ENCODE measurements around the gene CD24.

Gene CD24

DNA sequence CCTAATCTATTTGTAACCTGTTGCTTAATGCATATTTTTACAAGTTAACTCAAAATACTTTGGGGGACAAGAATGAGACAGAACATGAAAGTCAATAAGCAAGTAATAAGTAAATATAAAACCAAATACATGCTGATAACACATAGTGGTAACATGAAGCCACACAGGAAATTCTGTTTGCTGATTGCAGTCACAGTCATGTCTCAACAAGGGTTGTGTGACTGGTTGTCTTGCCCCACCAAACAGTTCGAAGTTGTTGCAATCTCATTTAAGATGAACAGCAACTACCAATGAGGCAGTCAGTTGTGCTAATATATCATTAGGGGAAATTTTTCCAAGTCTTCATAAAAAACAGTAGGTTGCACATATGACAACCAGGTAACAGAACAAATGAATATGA lies 14.5 kb downstream of the CD24 start:
- no peak overlapping the region for H3K27ac Mint-ChIP-seq
- no peaks in the 10 kb centered on the region for H3K4me1 Mint-ChIP-seq (ENCODE audit: low read depth)
- no peaks in the 10 kb centered on the region for H3K36me3 Mint-ChIP-seq (ENCODE audit: low read depth)
- peaks cover 9% of the 10 kb centered on the region for H3K27me3 Mint-ChIP-seq (ENCODE audit: low read depth)
- no peaks in the 10 kb centered on the region for H3K9me3 Mint-ChIP-seq
- no peak overlapping the region for H3K4me3 Mint-ChIP-seq

GRCh38 chr6:106939848-106940247 lies 34.7 kb downstream of the CD24 start:
- H3K4me1 Mint-ChIP-seq (ENCODE audit: low read depth), result no peaks in the 10 kb centered on the region
- no peak overlapping the region for H3K27ac Mint-ChIP-seq
- H3K36me3 Mint-ChIP-seq (ENCODE audit: low read depth), result no peaks in the 10 kb centered on the region
- H3K9me3 Mint-ChIP-seq, result no peaks in the 10 kb centered on the region
- H3K4me3 Mint-ChIP-seq, result no peak overlapping the region
- peaks cover 24% of the 10 kb centered on the region for H3K27me3 Mint-ChIP-seq (ENCODE audit: low read depth)

DNA sequence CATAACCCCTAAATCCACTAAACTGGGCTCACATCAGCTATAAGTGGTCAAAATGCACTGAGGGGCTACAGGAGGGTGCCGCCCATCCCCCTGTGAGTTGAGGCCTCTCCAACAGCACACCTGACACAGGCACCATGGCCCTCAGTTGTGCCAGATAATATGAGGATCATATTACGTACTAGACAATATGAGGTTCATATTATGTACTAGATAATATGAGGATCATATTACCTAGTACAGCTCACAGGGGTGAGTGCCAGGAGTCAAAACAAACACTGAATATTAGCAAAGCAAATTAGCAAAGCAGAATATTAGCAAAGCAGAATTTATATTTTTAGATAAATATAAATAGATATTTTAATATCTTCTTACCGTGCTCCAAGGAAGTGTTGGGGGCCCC lies 35.3 kb downstream of the CD24 start:
- Mint-ChIP-seq H3K27me3 (ENCODE audit: low read depth) (peaks cover 24% of the 10 kb centered on the region), H3K4me1 (ENCODE audit: low read depth) (no peaks in the 10 kb centered on the region), H3K4me3 (no peak overlapping the region), H3K9me3 (no peaks in the 10 kb centered on the region), H3K27ac (no peak overlapping the region), H3K36me3 (ENCODE audit: low read depth) (no peaks in the 10 kb centered on the region)

- Mint-ChIP-seq H3K9me3 (no peaks in the 10 kb centered on the region), H3K27me3 (ENCODE audit: low read depth) (peaks cover 17% of the 10 kb centered on the region), H3K4me3 (no peak overlapping the region), H3K4me1 (ENCODE audit: low read depth) (no peaks in the 10 kb centered on the region), H3K27ac (no peak overlapping the region), H3K36me3 (ENCODE audit: low read depth) (no peaks in the 10 kb centered on the region)
Measured at GRCh38 chr6:106927531-106928398, 46.8 kb downstream of the CD24 start.

DNA sequence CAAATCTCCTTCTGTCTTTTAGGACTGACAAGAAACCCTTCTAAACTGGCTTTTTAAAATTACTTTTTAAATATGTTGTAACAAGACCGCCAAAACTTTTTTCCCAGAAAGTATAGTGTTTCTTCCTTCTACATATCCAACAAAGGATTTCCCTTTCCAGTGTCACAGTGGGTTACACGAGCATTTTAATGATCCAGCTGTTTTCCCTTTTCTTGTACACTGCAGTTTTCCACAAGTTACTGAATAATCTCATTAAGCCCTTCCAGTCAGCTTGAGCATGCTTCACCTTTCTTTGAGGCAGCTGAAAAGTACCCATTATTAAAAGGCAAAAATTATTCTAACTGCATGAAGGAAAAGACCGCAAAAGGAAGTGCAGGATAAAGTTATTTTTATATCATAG lies 48.6 kb downstream of the CD24 start:
- no peak overlapping the region for H3K27ac Mint-ChIP-seq
- H3K4me3 Mint-ChIP-seq, result no peak overlapping the region
- H3K27me3 Mint-ChIP-seq (ENCODE audit: low read depth), result peaks cover 17% of the 10 kb centered on the region
- H3K36me3 Mint-ChIP-seq (ENCODE audit: low read depth), result no peaks in the 10 kb centered on the region
- no peaks in the 10 kb centered on the region for H3K9me3 Mint-ChIP-seq
- no peaks in the 10 kb centered on the region for H3K4me1 Mint-ChIP-seq (ENCODE audit: low read depth)

DNA sequence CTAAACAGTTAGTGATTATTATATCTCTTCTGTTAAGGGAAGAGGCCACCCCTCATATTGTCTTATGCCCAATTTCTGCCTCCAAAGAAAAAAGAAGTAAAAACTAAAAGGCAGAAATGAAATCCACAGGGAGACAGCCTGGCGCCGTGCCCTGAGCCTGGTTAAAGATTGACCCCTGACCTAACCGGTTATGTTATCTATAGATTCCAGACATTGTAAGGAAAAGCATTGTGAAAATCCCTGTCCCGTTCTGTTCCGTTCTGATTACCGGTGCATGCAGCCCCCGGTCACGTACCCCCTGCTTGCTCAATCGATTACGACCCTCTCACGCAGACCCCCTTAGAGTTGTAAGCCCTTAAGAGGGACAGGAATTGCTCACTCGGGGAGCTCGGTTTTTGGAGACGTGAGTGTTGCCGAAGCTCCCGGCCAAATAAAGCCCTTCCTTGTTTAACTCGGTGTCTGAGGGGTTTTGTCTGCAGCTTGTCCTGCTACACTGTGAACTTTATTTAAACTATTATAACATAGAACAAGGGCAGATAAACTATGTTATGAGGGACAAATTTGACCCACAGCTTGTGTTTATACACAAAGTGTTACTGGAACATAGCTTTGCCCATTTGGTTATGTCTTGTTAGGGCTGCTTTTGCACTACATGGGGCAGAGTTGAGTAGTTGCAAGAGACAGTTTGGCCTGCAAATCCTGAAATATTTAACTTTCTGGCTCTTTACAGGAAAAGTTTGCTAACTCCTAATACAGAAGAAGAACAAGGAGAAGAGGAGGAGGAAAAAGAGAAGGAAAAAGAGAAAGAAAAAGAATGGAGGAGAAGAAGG lies 49.6 kb downstream of the CD24 start:
- H3K27me3 Mint-ChIP-seq (ENCODE audit: low read depth), result peaks cover 17% of the 10 kb centered on the region
- no peaks in the 10 kb centered on the region for H3K4me1 Mint-ChIP-seq (ENCODE audit: low read depth)
- no peaks in the 10 kb centered on the region for H3K36me3 Mint-ChIP-seq (ENCODE audit: low read depth)
- H3K27ac Mint-ChIP-seq, result no peak overlapping the region
- H3K9me3 Mint-ChIP-seq, result no peaks in the 10 kb centered on the region
- no peak overlapping the region for H3K4me3 Mint-ChIP-seq

- Mint-ChIP-seq H3K9me3 (no peaks in the 10 kb centered on the region), H3K27me3 (ENCODE audit: low read depth) (peaks cover 23% of the 10 kb centered on the region), H3K4me3 (no peak overlapping the region), H3K27ac (no peak overlapping the region), H3K36me3 (ENCODE audit: low read depth) (no peaks in the 10 kb centered on the region), H3K4me1 (ENCODE audit: low read depth) (no peaks in the 10 kb centered on the region)
Measured at GRCh38 chr6:106922626-106923025, 51.9 kb downstream of the CD24 start.

Measured in T-helper 1 cell treated with Interleukin-12 subunit alpha and Interleukin-12 subunit beta and Interleukin-4 antibody, amounts not matched to agents 30 μg/mL and 1 μg/mL, for 36 hours (primary cell).